Measurements from ENCODE around the gene MSX1. TPM values are rescaled to one million over a fixed set of nuclear protein-coding genes. Genes with fewer than 3 reads are reported as not detected.

The MSX1 gene
- total RNA-seq, 1 experiment from 2014 or later = 59.9 TPM

- ChIA-PET POLR2A (no interaction called here), RAD21 (ENCODE audit: low non-redundant PET in 1 of 2, low total read pairs in 2 of 2, uncharacterized antibody in 2 of 2, unreplicated experiment in 2 of 2) (no interaction called here), CTCF (interaction anchor here (1.7 kb wide), 1 partner anchor 75 kb away, joined by 5 read pairs; no protein-coding TSS in a partner anchor)
- H3K27ac ChIP-seq (ENCODE audit: low read depth, low read length) = no peak overlapping the region
- TF ChIP-seq JUND (IDR thresholded peaks at IDR 0.05) = no peak
- TF ChIP-seq ZNF274 (IDR thresholded peaks at IDR 0.05; ENCODE audit: low read depth, low read length) = no peak
- TF ChIP-seq FOSL1 (IDR thresholded peaks at IDR 0.05; ENCODE audit: low read depth) = no peak
- no peak for TF ChIP-seq SIN3A (IDR thresholded peaks at IDR 0.05; ENCODE audit: low read depth)
- TF ChIP-seq YY1 (IDR thresholded peaks at IDR 0.05; ENCODE audit: extremely low read depth, insufficient replicate concordance, low read depth, low read length) = no peak
- TF ChIP-seq, protein P1, sequence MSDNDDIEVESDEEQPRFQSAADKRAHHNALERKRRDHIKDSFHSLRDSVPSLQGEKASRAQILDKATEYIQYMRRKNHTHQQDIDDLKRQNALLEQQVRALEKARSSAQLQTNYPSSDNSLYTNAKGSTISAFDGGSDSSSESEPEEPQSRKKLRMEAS (IDR thresholded peaks at IDR 0.05) = no peak
- no peak for TF ChIP-seq TCF7L2 (IDR thresholded peaks at IDR 0.05; ENCODE audit: borderline replicate concordance, extremely low read depth, insufficient read depth, insufficient read length)
- TF ChIP-seq SRF (IDR thresholded peaks at IDR 0.05; ENCODE audit: low read depth) = no peak
- no peaks in the 10 kb centered on the region for H3K9me2 ChIP-seq (ENCODE audit: insufficient read depth)
- no peak overlapping the region for H3K4me2 ChIP-seq (ENCODE audit: low read length)
- no peaks in the 10 kb centered on the region for H3K9me3 ChIP-seq (ENCODE audit: control insufficient read depth in 1 of 2, insufficient read depth in 1 of 2, low read depth in 1 of 2, low read length in 2 of 2)
- ATAC-seq = no peak
- no peak for DNase-seq (ENCODE audit: low read depth, low spot score)
- H3K4me1 ChIP-seq (ENCODE audit: control insufficient read depth in 1 of 2, insufficient read depth in 2 of 2, low read length in 2 of 2) = peaks cover 3 to 19% of the 10 kb centered on the region in 2 experiments; a peak in 2 of 4 replicates
- BruUV-seq (replicated peaks) = no TSS peak
- no peaks in the 10 kb centered on the region for H3K36me3 ChIP-seq (ENCODE audit: control insufficient read depth in 1 of 2, insufficient read depth in 2 of 2, low read length in 2 of 2)
- H3K9ac ChIP-seq (ENCODE audit: low read length) = no peak overlapping the region
- H3K79me2 ChIP-seq (ENCODE audit: insufficient read depth, low read length) = no peaks in the 10 kb centered on the region
- H2AFZ ChIP-seq (ENCODE audit: low read depth, low read length, poor library complexity, severe bottlenecking) = no peak overlapping the region
- no peaks in the 10 kb centered on the region for H4K20me1 ChIP-seq (ENCODE audit: insufficient read depth)
- intact Hi-C loops (cut with micrococcal nuclease) = no loop called here
- no peaks in the 10 kb centered on the region for H3K27me3 ChIP-seq (ENCODE audit: insufficient read depth, low read length)
- H3K4me3 ChIP-seq (replicated peaks in 1 of 2; ENCODE audit: low read depth in 1 of 2, low read length in 2 of 2) = no peak overlapping the region
Measured at GRCh38 chr4:4837316-4837715, 22.1 kb upstream of the MSX1 start.

- H4K20me1 ChIP-seq (ENCODE audit: insufficient read depth) = no peaks in the 10 kb centered on the region
- intact Hi-C loops (cut with micrococcal nuclease) = no loop called here
- CTCF ChIA-PET = interaction anchor here (1.7 kb wide), 1 partner anchor 76 kb away, joined by 5 read pairs; no protein-coding TSS in a partner anchor
Measured at GRCh38 chr4:4838051-4838935, 21.2 kb upstream of the MSX1 start.

More at GRCh38 chr4:4838051-4838935, 21.2 kb upstream of the MSX1 start:
- no peaks in the 10 kb centered on the region for H3K79me2 ChIP-seq (ENCODE audit: insufficient read depth, low read length)
- no peak overlapping the region for H3K4me2 ChIP-seq (ENCODE audit: low read length)
- DNase-seq (ENCODE audit: low read depth, low spot score) = no peak
- no TSS peak for BruUV-seq (replicated peaks)
- H3K27ac ChIP-seq (ENCODE audit: low read depth, low read length) = no peak overlapping the region
- peaks cover 3 to 19% of the 10 kb centered on the region in 2 experiments; a peak in 2 of 4 replicates for H3K4me1 ChIP-seq (ENCODE audit: control insufficient read depth in 1 of 2, insufficient read depth in 2 of 2, low read length in 2 of 2)
- no peaks in the 10 kb centered on the region for H3K9me2 ChIP-seq (ENCODE audit: insufficient read depth)
- H2AFZ ChIP-seq (ENCODE audit: low read depth, low read length, poor library complexity, severe bottlenecking) = no peak overlapping the region
- H3K9ac ChIP-seq (ENCODE audit: low read length) = no peak overlapping the region
- no peak for ATAC-seq
- ChIA-PET RAD21 (ENCODE audit: low non-redundant PET in 1 of 2, low total read pairs in 2 of 2, uncharacterized antibody in 2 of 2, unreplicated experiment in 2 of 2) (no interaction called here), POLR2A (no interaction called here)
- TF ChIP-seq EZH2 (IDR thresholded peaks at IDR 0.05) = no peak
- no peak overlapping the region for H3K4me3 ChIP-seq (replicated peaks in 1 of 2; ENCODE audit: low read depth in 1 of 2, low read length in 2 of 2)
- H3K9me3 ChIP-seq (ENCODE audit: control insufficient read depth in 1 of 2, insufficient read depth in 1 of 2, low read depth in 1 of 2, low read length in 2 of 2) = no peaks in the 10 kb centered on the region
- H3K27me3 ChIP-seq (ENCODE audit: insufficient read depth, low read length) = no peaks in the 10 kb centered on the region
- no peaks in the 10 kb centered on the region for H3K36me3 ChIP-seq (ENCODE audit: control insufficient read depth in 1 of 2, insufficient read depth in 2 of 2, low read length in 2 of 2)

All from HCT116 (cell line).